ENCODE measurements around the gene CD47. TPM values are rescaled to one million over a fixed set of nuclear protein-coding genes. Genes with fewer than 3 reads are reported as not detected.

Gene CD47
- total and polyA plus RNA-seq, 9 donors = 24.1 to 148 (median 55.8) TPM

- Histone ChIP-seq H3K36me3 (no peaks in the 10 kb centered on the region), H3K9me3 (no peaks in the 10 kb centered on the region), H3K4me3 (no peak overlapping the region), H3K27ac (no peak overlapping the region), H3K27me3 (no peaks in the 10 kb centered on the region), H3K4me1 (ENCODE audit: insufficient read depth) (peaks cover 2% of the 10 kb centered on the region)
- intact Hi-C loops (cut with DNase I) = no loop called here
- no peak for DNase-seq
- TF ChIP-seq CTCF (IDR thresholded peaks at IDR 0.05) (no peak), POLR2A (IDR thresholded peaks at IDR 0.05) (no peak), EP300 (IDR thresholded peaks at IDR 0.05) (no peak)
- WGBS, 3 donors = 89 to 93% (median 91%) methylated on average over 4 of the region's 4 CpGs
These were observed 4.2 kb downstream of the CD47 start for GRCh38 chr3:108086653-108087052.

- 80 to 90% (median 85%) methylated on average over 2 of the region's 2 CpGs for WGBS, 3 donors
- no peaks in the 10 kb centered on the region for H3K36me3 ChIP-seq
- no peak overlapping the region for H3K27ac ChIP-seq
- TF ChIP-seq CTCF (IDR thresholded peaks at IDR 0.05) (no peak), EP300 (IDR thresholded peaks at IDR 0.05) (no peak), POLR2A (IDR thresholded peaks at IDR 0.05) (no peak)
- no peaks in the 10 kb centered on the region for H3K27me3 ChIP-seq
- H3K9me3 ChIP-seq = no peaks in the 10 kb centered on the region
- H3K4me3 ChIP-seq = no peak overlapping the region
- no peaks in the 10 kb centered on the region for H3K4me1 ChIP-seq (ENCODE audit: insufficient read depth)
- DNase-seq = no peak
- intact Hi-C loops (cut with DNase I) = no loop called here
These were observed 5.0 kb downstream of the CD47 start for GRCh38 chr3:108085810-108086350.

GRCh38 chr3:108085370-108085769, 5.5 kb downstream of the CD47 start:
- no peak overlapping the region for H3K27ac ChIP-seq
- no peaks in the 10 kb centered on the region for H3K27me3 ChIP-seq
- H3K4me1 ChIP-seq (ENCODE audit: insufficient read depth) = no peaks in the 10 kb centered on the region
- no peak for DNase-seq
- H3K36me3 ChIP-seq = no peaks in the 10 kb centered on the region
- intact Hi-C loops (cut with DNase I) = no loop called here
- H3K9me3 ChIP-seq = no peaks in the 10 kb centered on the region
- H3K4me3 ChIP-seq = no peak overlapping the region
- TF ChIP-seq POLR2A (IDR thresholded peaks at IDR 0.05) (no peak), CTCF (IDR thresholded peaks at IDR 0.05) (no peak), EP300 (IDR thresholded peaks at IDR 0.05) (no peak)

GRCh38 chr3:108079877-108080276, 11.0 kb downstream of the CD47 start:
- WGBS, 3 donors = 90 to 95% (median 93%) methylated on average over 5 of the region's 5 CpGs

More at GRCh38 chr3:108079877-108080276, 11.0 kb downstream of the CD47 start:
- no peaks in the 10 kb centered on the region for H3K9me3 ChIP-seq
- H3K4me3 ChIP-seq = no peak overlapping the region
- H3K4me1 ChIP-seq (ENCODE audit: insufficient read depth) = no peaks in the 10 kb centered on the region
- TF ChIP-seq CTCF (IDR thresholded peaks at IDR 0.05) = no peak
- no peak for TF ChIP-seq POLR2A (IDR thresholded peaks at IDR 0.05)
- no peak for TF ChIP-seq EP300 (IDR thresholded peaks at IDR 0.05)
- intact Hi-C loops (cut with DNase I) = no loop called here
- H3K27ac ChIP-seq = no peak overlapping the region
- H3K36me3 ChIP-seq = no peaks in the 10 kb centered on the region
- DNase-seq = no peak
- no peaks in the 10 kb centered on the region for H3K27me3 ChIP-seq
